Measurements from ENCODE around the gene METTL17. TPM values are rescaled to one million over a fixed set of nuclear protein-coding genes. Genes with fewer than 3 reads are reported as not detected.

METTL17 gene
- total RNA-seq, 4 donors from 2014 or later: 39.8 to 57.4 (median 41.7) TPM

DNA sequence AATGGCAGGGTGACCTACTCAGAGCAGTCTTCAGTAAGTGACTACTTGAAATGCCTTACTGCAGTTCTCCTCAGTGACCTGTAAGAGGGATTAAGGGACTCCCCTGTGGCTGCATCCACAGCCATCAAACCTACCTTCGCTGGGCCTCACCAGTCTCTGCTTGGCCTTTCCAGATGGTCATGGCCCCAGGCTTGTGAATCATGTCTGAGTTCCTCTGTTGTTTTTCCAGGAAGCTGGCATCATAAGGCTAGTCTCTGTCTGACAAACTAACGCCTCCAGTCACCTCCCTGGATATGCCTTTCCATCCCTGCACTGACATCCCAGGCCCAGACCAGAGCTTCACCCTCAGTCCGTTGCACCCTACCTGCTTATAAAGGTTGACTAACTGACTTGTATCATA lies 20.4 kb upstream of the METTL17 start:
- intact Hi-C loops (cut with DNase I): no loop called here
- Histone ChIP-seq H3K4me1 (peaks cover 4 to 15% (median 11%) of the 10 kb centered on the region in 4 donors), H3K4me3 (no peak overlapping the region), H3K9me3 (no peaks in the 10 kb centered on the region), H3K27ac (replicated peaks in 1 of 4) (no peak overlapping the region), H3K27me3 (peaks cover 0 to 11% (median 0%) of the 10 kb centered on the region in 4 donors), H3K36me3 (no peaks in the 10 kb centered on the region)
- no peak for DNase-seq (ENCODE audit: extremely low spot score)
- TF ChIP-seq, protein P1, sequence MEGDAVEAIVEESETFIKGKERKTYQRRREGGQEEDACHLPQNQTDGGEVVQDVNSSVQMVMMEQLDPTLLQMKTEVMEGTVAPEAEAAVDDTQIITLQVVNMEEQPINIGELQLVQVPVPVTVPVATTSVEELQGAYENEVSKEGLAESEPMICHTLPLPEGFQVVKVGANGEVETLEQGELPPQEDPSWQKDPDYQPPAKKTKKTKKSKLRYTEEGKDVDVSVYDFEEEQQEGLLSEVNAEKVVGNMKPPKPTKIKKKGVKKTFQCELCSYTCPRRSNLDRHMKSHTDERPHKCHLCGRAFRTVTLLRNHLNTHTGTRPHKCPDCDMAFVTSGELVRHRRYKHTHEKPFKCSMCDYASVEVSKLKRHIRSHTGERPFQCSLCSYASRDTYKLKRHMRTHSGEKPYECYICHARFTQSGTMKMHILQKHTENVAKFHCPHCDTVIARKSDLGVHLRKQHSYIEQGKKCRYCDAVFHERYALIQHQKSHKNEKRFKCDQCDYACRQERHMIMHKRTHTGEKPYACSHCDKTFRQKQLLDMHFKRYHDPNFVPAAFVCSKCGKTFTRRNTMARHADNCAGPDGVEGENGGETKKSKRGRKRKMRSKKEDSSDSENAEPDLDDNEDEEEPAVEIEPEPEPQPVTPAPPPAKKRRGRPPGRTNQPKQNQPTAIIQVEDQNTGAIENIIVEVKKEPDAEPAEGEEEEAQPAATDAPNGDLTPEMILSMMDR (IDR thresholded peaks at IDR 0.05): no peak
- TF ChIP-seq POLR2A (IDR thresholded peaks at IDR 0.05; ENCODE audit: low read depth) (no peak), POLR2AphosphoS5 (IDR thresholded peaks at IDR 0.05) (no peak), EP300 (IDR thresholded peaks at IDR 0.05) (no peak)
- WGBS: 88% methylated on average over 3 of the region's 3 CpGs

DNA sequence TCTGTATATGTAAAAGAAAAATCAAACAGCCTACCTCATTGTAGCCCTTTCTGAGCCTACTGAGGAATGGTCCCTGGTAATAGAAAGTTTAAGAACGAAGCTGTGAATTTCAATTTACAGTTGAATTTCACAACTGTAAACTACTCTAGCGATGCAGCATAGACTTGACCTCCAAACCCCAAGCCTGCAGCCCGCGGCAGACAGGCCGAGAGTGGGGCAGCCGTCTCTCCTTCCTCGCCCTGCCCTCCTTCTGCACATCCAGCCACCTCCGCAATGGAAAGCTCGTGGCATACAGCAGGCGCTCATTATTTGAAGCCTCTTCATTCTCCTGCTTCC lies 19.2 kb upstream of the METTL17 start:
- intact Hi-C loops (cut with DNase I): loop anchor here (1.0 to 5.0 kb wide), 2 partner anchors 113 to 273 kb away; no protein-coding TSS in a partner anchor
- WGBS: 12% methylated on average over 3 of the region's 10 CpGs

DNA sequence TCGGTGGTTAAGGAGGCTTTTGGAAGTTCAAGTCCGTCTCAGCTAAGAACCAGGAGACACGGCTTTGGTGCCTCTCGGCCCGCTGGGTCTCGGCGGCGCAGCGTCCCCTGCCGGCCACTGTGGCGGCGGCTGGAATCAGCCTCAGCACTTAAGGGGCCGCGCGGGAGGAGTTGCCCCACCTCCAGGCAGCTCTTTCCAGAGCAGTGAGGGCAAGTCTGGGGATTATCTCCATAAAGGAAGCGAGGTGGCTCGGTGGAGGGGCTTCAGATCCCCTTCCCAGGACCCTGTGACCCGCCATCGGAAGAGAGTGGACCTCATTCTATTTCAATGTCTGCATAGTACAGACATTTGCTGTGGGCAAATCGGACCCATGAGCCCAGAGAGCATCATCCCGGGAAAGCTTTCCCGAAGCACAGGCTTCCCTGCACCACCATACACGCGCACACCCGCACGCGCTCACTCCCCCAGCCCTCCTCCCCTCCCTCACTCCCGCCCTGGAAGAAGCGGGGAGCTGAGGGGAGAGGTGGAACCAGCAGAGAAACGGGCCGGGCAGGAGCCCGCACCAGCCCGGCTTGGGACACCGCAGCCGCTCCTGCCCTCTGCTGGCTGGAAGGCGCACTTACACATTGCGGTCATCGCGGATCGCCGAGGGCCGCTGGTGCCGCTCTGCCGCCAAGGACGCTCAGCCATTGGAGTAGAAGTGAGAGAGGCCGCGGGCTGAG lies 18.6 kb upstream of the METTL17 start:
- peak; percentile 97 for DNase-seq (ENCODE audit: extremely low spot score)
- H3K27ac ChIP-seq (replicated peaks in 1 of 4): peak overlapping the region; percentile 68 to 82 (median 76)
- TF ChIP-seq POLR2A (IDR thresholded peaks at IDR 0.05; ENCODE audit: low read depth): no peak
- TF ChIP-seq POLR2AphosphoS5 (IDR thresholded peaks at IDR 0.05): peak in 1 of 2 donors; percentile 46
- TF ChIP-seq, protein P1 (IDR thresholded peaks at IDR 0.05): peak; percentile 66 to 88 (median 74)
- H3K4me3 ChIP-seq: peak overlapping the region; percentile 54 to 71 (median 68)
- H3K4me1 ChIP-seq: peaks cover 4 to 15% (median 11%) of the 10 kb centered on the region in 4 donors
- under 1% methylated on average over 34 of the region's 47 CpGs for WGBS
- intact Hi-C loops (cut with DNase I): loop anchor here (1.0 to 5.0 kb wide), 2 partner anchors 114 to 274 kb away; no protein-coding TSS in a partner anchor
- H3K27me3 ChIP-seq: no peaks in the 10 kb centered on the region
- H3K9me3 ChIP-seq: no peaks in the 10 kb centered on the region
- H3K36me3 ChIP-seq: no peaks in the 10 kb centered on the region

More for the DNA sequence above, 19.2 kb upstream of the METTL17 start:
- no peak for DNase-seq (ENCODE audit: extremely low spot score)
- peaks cover 4 to 15% (median 11%) of the 10 kb centered on the region in 4 donors for H3K4me1 ChIP-seq
- peaks cover 0 to 3% (median 0%) of the 10 kb centered on the region in 4 donors for H3K27me3 ChIP-seq
- H3K9me3 ChIP-seq: no peaks in the 10 kb centered on the region
- TF ChIP-seq POLR2A (IDR thresholded peaks at IDR 0.05; ENCODE audit: low read depth): no peak
- TF ChIP-seq, protein P1 (IDR thresholded peaks at IDR 0.05): no peak
- TF ChIP-seq POLR2AphosphoS5 (IDR thresholded peaks at IDR 0.05): no peak
- peak overlapping the region; percentile 54 to 71 (median 68) for H3K4me3 ChIP-seq
- H3K27ac ChIP-seq (replicated peaks in 1 of 4): peak overlapping the region; percentile 68 to 82 (median 76)
- no peaks in the 10 kb centered on the region for H3K36me3 ChIP-seq

DNA sequence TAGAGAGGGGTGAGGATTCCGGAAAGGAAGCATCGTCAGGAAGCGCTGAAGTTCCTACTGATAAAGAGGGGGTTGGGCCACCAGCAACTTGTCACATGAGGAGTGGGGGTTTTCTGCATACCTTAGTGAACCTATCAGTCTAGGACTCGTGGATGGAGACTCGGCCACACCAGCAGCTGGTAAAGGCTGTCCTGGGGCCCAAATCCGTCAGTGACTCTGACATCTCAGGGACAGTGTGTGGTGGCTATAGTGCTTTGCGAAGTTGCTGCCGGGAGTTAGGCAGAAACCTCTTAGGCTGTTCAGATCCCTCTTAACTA lies 18.1 kb upstream of the METTL17 start:
- H3K27me3 ChIP-seq: no peaks in the 10 kb centered on the region
- H3K4me1 ChIP-seq: peaks cover 4 to 15% (median 11%) of the 10 kb centered on the region in 4 donors
- DNase-seq (ENCODE audit: extremely low spot score): no peak
- 15% methylated on average over 8 of the region's 8 CpGs for WGBS
- intact Hi-C loops (cut with DNase I): loop anchor here (5.0 kb wide), 1 partner anchor 274 kb away; no protein-coding TSS in a partner anchor
- H3K9me3 ChIP-seq: no peaks in the 10 kb centered on the region
- TF ChIP-seq POLR2AphosphoS5 (IDR thresholded peaks at IDR 0.05) (peak in 1 of 2 donors; percentile 1), EP300 (IDR thresholded peaks at IDR 0.05) (no peak), POLR2A (IDR thresholded peaks at IDR 0.05; ENCODE audit: low read depth) (no peak)
- TF ChIP-seq, protein P1 (IDR thresholded peaks at IDR 0.05): no peak
- H3K4me3 ChIP-seq: peak overlapping the region; percentile 54 to 71 (median 68)
- H3K27ac ChIP-seq (replicated peaks in 1 of 4): peak overlapping the region in 3 of 4 donors; percentile 73 to 82 (median 78)
- no peaks in the 10 kb centered on the region for H3K36me3 ChIP-seq
